Fibroblast of upper back skin (primary cell): ENCODE measurements around the gene RPTOR.

Source experiments
- DNase-seq: peaks from one replicate; pipeline ENCODE4 v3.0.0-alpha.2; 2013

RPTOR gene

DNA sequence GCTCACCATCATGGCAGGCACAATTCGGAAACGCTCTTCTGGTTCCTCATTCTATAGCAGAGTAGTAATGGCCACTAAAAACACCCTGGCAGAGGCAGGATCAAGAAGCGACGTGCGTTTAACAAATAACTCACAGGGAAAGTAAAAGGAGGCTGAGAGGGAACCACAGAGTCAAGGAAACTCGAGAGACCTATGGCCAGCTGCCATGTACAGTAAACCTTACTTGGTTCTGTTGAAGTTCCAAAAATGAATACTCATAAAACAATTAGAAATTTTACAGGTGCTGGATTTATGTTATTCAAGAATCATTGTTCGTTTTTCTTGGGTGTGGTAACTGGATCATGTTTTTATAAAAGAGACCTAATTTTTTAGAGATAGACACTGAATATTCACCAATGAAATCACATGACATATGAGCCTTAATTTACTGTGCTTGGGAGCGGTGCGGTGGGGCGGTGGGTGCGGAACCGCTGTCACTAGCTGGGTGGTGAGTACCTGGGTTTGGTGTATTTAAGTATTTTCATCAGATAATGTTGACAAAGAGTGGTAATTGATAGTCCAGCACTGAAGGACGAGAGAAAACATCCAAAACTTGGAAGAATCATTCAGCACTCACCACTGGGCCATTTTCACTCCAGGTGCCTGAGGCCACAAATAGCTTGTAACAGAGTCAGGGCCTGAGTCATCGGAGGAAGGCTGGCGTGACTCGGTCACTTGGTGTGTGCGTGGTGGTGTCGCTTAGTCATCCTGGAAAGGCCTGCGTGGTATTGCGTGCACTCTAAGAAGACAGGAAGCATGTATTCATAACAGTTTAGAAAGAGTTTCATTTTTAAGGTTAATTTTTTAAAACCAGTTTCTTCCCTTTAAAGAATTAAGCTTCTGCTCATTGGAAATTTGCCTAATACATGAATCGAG is 311.6 kb downstream of the RPTOR start:
- peak; percentile 97 for DNase-seq

DNA sequence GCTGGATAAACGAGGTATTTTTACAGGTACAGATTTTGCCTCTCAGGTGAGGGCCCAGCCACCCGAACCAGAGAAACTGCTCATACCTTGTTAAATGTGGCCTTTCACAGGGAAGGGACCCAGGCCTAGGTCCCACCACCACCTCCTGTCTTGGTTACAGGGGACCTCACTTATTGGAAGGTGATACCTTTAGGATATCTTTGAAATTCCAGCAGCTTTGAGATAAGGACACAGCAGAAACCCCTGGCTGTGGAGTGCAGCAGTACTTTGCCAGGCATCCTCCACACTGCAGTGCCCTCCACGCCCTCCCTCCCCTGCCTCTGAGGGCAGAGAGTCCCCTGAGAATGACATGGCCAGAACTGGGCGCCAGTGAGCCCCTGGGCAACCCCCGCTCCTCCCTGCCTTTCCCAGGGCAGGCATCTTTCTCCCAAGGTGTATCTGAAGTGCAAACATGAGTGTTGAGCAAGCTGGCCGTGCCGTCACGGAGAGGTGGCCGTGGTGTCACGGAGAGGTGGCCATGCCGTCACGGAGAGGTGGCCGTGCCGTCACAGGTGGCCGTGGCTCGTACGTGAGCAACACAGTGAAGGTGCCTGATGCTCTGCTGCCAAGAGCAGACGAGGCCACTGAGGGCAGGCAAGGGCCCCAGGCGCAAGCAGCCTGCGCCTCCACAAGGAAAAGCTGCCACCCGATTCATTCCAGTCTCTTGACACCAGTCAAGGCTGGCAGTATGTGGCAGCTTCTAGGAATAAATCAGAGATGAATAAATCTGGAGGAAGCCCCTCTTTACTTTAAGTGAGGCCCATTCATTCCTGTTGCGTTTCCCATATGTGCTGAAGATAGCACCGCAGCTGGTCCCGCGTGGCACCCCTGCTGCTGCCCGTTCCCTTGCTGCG is 312.5 kb downstream of the RPTOR start:
- no peak for DNase-seq

DNA sequence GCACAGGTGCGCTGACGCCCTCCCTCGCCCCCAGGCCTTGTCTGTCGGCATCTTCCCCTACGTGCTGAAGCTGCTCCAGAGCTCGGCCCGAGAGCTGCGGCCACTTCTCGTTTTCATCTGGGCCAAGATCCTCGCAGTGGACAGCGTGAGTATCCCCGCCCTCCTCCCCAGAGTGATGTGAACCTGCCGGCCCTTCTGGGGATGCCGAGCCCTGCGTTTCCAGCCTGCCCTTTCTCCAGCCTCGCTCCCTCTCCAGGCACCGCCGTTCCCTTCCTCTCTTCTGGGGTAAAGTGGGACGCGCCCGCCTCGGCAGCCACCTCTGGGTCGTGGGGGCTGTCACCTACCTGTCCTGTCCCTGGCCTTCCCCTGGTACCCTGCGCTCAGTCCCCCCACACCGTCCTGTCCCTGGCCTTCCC is 313.1 kb downstream of the RPTOR start:
- DNase-seq, result no peak

DNA sequence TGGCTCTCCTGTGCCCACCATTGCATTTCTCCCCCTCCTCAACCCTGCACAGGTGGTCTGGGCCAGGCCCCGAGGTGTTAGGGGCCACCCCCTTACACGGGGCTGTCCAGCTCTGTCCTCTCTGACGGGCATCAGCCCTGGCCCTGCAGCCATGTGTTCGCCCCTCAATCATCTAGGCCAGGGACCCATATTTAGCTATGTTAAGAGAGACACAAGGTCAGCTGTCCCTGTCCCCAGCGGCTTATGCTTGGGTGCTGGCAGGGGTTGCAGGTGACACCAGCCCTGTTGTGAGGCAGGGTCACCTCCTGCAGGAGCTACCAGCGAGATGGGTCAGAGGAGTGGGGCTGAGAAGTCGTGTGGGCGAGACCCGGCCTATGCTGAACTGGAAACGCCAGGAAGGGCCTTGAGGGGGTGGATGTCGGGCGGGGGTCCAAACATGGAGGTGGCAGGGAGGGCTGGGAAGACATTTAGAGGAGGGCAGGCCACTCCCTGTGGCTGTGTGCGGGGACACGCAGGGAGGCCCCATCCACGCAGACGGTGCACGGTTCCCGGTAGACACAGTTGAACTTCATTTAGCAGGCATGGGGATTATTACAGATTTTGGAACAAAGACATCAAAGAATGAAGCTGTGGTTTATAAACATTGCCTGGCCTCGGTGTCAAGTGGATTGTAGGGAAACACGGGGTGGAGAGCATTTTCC is 313.8 kb downstream of the RPTOR start:
- DNase-seq, result no peak

DNA sequence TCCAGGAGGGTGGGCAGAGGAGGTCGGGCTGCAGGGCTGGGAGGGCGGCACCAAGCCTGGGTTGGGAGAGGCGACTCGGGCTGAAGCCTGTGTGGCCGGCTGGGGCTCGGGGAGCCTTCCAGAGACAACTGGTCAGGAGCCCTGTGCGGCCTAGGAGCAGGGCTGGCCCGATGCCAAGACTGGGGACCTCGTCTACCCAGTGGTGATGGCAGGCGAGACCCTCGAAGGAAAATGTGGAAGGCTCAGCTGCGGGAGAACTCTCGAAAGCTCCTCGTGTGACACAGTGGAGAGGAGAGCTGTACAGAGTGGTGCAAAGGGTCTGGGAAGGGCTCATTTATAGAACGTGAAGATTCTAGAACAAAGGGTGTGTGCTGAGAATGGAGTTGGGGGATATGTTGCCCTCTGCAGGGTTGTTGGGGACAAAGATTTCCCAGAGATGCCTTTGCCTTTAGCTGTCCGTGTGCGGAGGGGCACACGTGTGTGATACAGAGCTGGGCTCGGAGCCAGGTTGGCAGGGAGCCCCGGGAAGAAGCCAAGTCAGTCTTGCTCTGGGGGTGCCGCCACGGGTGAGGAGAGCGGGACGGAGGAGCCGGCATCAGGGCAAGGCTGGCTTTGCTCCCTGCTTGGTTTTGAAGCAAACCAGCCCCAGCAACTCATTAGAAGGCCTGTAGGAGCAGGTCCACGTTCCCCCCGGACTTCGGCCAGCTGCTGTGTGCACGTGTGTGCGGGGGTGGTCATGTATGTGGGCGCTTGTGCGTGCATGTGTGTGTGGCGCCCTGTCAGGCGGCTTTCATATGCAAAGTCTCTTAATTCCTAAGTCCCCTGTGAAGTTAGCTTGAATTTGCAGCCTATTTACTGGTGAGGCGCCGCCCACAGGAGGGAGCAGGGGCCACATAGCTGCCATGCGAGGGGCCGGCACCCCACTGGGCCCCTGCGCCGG is 314.6 kb downstream of the RPTOR start:
- peak; percentile 89 for DNase-seq

DNA sequence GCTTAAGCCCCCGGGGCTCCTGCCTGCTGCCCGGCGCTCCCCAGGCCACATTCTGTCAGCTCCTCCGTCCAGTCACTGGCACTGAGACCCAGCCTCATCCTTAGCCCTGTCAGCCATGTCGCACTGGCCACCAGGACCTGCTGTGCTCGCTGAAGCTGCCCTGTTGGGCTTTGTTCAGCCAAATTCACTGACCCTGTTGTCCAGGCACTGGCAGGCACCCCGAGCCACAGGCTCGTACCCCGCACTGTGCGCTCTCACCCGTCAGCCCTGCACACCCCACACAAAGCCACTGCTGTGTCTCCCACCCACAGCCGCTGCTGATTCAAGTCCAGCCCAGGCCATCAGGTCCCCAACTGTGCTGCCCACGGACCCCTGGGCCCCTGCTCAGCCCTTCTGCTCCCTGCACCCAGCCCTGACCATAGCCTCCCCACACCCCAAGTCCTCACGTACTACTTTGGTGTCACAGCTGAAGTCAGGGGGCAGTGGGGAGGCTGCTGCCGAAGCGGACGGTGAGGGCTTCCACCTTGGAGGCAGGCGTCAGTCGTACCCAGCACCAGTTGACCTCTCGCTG is 315.5 kb downstream of the RPTOR start:
- DNase-seq, result no peak

DNA sequence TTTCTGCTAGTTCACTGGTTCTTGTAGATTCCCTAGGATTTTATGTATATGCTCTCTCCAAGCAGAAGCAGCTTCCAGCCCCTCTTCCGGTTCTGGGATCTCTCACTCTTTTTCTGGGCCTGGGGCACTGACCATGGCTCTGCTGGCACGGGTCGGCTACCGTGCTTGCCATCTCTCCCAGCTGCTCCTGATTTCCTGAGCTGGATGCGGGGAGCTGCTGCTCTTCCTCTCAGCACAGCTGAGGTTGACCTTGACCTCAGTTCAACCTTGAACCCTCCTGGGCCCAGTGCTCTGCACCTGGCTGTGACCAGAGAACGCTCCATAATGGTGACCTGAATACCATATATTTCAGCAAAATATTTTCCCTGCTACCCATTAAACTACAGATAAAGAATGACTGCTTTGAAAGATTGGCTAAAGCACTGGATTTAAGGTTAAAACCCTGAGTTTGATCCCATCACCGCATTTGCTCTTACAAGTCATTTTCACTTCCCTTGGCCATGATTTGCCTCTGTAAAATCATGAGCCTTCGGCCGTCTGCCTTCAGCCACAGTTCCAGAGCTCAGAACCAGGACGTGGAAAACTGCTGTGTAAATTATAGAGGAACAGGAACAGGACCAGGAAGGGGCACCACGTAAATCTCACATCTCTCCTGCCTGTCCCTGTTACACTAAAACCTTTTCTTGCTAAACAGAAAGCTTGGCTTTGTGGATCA is 316.2 kb downstream of the RPTOR start:
- no peak for DNase-seq

DNA sequence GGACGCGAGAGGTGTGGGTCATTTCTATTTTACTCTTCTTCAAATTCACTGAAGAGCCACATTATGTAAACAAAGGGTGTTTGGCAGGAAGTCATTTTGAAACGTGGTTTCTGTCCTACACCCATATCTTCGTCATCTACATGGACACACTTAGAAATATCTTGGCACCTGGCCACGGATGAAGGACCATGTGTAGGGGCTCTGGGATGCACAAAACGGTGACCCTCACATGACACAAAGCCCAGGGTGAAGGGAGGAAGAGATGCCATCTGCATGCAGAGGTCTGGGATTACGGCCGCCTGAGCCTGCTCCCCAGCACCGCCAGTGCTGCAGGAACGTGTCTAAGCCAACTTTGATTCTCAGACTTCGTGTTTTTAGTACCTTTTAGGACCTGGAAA is 316.8 kb downstream of the RPTOR start:
- no peak for DNase-seq

DNA sequence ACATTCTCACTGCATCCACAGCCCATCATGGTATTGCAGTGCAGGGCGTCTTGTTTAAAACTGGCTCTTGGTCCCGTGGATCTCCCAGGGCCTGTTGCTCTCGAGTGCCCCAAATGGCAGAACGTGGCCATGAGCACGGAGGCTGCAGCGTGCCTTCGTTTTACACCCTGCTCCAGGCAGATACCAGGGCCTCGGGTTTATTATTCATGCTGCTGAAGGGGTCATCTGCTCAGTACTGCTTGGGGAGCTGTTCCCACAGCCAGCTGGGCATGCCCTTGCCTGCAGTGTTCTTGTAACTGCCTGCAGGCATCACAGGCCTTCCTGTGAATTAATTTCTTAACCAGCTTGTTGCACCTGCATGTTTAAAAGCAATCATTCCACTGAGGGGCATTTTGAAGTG is 317.3 kb downstream of the RPTOR start:
- DNase-seq, result peak; percentile 34

DNA sequence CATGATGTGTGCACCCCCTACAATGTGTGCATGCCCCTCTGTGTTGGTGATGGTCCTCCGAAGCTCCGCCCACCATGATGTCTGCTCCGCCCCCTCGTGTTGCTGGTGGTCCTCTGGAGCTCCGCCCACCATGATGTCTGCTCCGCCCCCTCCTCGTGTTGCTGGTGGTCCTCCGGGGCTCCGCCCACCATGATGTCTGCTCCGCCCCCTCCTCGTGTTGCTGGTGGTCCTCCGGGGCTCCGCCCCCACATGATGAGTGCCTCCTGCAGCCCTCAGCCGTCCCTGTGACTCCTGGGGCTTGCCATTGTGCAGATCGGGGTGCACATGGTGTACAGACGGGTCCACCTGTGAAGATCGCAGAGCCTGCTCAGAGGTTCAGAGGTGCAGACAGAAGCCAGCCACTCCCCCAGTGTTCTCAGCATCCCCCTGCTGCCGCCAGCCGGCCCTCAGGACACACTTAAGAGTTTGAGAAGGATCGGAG is 317.9 kb downstream of the RPTOR start:
- no peak for DNase-seq

DNA sequence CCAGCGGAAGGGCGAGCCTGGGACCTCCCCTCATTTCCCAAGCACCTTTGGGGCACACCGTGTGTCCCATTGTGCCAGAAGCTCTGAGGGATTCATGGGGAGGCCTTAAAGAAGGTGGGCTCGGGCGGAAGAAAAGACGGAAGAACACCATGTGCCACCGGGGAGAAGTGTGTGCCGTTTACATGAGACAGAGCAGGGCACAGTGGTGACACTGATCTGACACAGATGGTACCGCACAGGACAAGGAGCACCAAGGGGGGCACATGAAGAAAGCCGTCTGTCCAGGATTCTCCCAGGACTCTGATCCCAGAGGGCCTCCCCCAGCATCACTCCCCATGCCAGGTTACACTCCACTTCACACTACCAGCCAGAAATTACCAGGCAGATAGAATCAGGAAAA is 318.3 kb downstream of the RPTOR start:
- no peak for DNase-seq

DNA sequence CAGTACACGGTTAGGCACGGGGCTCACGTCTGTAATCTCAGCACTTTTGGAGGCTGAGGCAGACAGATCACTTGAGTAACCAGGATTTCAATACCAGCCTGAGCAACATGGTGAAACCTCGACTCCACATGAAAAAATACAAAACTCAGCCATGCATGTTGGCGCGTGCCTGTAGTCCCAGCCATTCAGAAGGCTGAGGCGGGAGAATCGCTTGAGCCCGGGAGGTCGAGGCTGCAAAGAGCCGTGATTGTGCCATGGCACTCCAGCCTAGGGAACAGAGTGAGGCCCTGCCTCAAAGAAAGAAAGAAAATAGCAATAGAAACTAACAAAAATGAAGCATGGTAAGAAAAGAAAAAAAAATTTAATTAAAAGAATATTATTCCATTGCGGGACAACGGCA is 319.0 kb downstream of the RPTOR start:
- no peak for DNase-seq

DNA sequence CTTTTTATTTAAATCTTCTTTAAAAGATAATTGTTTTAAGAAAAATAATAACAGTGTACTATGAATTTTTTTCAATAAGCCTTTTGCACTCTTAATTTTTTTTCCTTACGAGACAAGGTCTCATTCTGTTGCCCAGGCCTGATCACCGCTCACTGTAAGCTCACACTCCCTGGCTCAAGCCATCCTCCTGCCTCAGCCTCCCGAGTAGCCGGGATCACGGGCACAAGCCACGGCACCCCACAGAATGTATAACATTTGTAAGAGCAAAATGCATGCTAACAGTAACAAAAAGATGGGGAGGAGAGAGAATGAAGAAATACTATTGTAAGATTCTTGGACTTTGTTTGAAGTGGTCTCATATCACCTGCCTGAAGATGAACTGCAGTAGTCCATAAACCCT is 320.1 kb downstream of the RPTOR start:
- no peak for DNase-seq

DNA sequence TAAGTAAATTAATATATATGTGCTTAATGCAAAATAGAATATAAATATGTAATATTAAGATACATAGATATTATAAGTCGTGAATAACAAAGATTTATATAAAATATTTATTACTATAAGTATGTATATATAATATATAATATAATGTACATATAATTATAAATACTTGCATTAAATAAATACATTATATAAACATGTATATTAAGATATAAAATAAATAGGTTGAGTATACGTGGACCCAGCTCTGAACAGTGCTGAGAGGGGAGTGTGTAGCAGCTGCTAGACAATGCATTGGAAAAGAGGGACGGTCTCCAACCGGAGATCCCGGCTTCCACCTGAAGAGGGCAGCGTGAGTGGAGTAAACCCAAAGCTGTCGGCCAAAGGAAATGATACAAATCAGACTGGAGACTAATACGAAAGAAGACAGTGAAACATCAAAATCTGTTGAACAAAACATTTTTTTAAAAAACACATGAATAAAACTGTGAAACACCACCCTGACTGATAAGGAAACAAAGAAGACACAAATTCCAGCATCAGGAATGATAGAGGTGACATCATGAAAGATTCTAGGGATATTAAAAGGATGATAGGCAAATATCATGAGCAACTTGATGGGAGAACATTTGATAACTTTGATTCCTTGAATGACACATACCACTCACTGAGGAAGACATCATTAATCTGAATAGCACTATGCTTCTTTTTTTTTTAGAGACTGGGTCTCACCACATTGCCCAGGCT is 321.6 kb downstream of the RPTOR start:
- DNase-seq, result peak; percentile 61

DNA sequence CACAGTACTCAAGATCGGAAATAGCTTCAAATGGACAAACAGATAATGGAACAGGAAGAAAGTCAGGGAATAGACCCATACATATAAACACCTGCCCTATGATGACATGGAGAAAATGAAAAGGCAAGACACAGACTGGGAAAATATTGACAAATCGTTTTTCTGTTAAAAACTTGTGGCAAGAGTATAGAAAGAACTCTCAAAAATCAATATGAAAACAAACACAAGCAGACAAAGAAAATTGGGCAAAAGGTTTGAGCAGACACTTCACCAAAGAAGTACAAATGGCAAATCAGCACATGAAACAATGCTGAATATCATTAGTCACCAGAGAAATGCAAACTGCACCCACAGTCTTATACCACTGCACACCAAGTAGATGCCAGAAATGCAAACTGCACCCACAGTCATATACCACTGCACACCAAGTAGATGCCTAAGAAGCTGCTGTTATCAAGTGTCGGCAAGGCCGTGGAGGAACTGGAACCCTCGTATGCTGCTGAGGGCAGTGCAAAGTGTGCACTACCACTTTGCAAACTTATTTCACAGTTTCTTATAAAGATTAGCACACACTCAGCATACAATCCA is 323.5 kb downstream of the RPTOR start:
- no peak for DNase-seq

DNA sequence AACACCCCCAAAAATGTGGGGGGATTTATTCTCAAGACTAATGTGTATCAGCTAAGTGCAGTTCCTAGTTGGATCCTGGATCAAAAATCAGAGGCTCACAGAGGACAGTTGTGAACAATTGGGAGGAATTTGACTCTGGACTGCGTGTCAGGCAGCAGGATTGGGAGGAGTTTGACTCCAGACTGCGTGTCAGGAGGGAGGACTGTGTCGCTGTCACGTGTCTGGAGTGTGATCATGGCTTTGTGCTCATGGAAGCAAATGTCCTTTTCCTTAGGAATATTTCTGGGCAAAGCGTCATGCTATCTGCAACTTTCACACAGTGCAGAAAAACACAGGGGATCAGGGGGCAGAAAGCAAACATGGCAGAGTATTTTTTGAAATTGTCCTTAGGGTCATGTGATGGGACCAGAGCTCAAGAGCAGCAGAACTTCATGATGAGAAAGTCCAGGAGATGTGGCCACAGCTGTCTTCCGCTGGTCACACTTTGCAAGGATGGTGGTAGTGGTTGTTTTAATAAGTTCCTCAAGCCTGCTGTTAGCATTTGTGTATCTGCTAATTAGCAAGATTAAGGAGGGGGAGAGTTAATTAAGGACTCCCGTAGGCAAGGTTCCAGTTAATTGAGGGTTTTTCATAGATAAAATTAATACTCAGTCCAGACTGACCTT is 325.0 kb downstream of the RPTOR start:
- no peak for DNase-seq

DNA sequence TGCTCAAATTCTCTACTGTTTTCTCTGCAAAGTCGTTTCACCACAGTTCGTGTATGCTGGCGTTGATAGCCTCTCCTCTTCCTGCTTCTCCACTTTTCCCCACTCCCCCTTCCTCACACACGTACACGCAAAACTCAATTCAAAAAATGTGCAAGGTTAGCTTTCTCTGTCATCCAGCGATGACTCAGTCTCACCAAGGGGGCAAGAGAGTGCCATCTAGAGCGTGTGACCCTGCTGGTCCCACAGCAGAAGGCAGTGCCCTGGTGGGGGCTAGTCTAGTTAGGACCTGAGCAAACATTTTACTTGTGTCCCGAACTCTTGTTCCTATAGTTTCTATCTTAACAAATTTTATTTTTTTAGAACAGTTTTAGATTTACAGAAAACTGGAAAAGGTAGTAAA is 325.8 kb downstream of the RPTOR start:
- DNase-seq, result no peak

DNA sequence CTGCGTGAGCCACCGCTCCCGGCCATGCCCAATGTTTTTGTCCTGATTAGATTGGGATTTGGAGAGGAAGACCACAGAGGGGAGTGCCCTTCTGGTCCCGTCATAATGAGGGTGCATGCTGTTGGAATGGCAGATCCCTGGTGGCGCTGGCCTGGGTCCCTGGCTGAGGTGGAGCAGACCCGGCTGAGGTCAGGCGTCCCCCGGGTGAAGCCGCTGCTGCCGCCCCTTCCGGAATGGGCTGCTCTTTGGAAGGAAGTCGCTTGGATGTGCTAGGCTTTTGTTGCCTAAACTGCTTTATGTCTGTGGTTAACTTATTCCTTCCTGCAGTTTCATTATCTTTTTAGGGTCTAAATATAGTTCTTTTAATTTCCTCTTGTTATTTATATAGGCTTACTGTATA is 326.7 kb downstream of the RPTOR start:
- no peak for DNase-seq

DNA sequence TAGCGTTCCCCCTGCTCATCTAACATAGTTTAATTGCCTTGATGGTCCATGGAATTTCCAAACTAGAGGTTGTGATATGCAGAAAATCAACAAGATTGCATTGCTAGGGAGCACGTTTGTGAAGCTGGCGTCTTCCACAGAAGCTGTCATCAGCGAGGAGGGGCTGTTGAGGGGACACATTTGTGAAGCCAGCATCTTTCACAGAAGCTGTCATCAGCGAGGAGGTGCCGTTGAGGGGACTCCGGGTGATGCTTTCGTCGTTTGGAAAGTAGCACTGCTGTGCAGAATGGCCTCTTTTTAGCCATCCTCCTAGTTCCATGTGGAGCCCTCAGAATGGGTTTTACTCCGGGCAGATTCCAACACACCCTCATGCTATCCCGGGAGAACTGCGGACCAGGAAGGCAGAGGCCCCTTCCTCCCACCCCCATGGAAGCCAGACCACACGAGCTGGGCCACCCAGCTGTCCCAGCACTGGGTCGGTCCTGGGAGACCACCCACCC is 327.4 kb downstream of the RPTOR start:
- DNase-seq, result no peak
